GM12878 (cell line): ENCODE data around the gene RAPH1. TPM values are rescaled to one million over a fixed set of nuclear protein-coding genes. Genes with fewer than 3 reads are reported as not detected.

Source experiments
- EZH2 ChIP-seq: IDR thresholded peaks from 2 replicates; pipeline ENCODE4 v1.6.1; 2012; ENCODE audit warnings: low read depth, mild to moderate bottlenecking, control low read depth, inconsistent platforms, low read length, borderline replicate concordance; ENCODE audit not compliant: control insufficient read depth
- FOXM1 ChIP-seq: IDR thresholded peaks from 2 replicates; pipeline ENCODE4 v1.6.1; 2012; ENCODE audit warnings: low read depth, mild to moderate bottlenecking, inconsistent platforms, low read length, moderate library complexity
- MEF2B ChIP-seq: fragments of 450-650 bp; IDR thresholded peaks from 2 replicates; pipeline ENCODE4 v1.6.1; 2018; ENCODE audit warnings: mild to moderate bottlenecking, moderate library complexity; ENCODE audit not compliant: partially characterized antibody, poor library complexity, severe bottlenecking
- RCOR1 ChIP-seq: conservative IDR thresholded peaks from 2 replicates; pipeline ENCODE4 v1.6.1; 2012; ENCODE audit warnings: low read depth, low read length, improper control_type of control experiment
- RUNX3 ChIP-seq: IDR thresholded peaks from 2 replicates; pipeline ENCODE4 v1.6.1; 2012; ENCODE audit warnings: low read length, inconsistent platforms
- SIX5 ChIP-seq: IDR thresholded peaks from 2 replicates; pipeline ENCODE4 v1.6.1; 2011; ENCODE audit warnings: mild to moderate bottlenecking, low read depth, low read length, moderate library complexity; ENCODE audit not compliant: severe bottlenecking
- TAF1 ChIP-seq: IDR thresholded peaks from 2 replicates; pipeline ENCODE4 v1.6.1; 2011; ENCODE audit warnings: mild to moderate bottlenecking, low read depth, low read length, borderline replicate concordance
- TCF7 ChIP-seq: IDR thresholded peaks from 2 replicates; pipeline ENCODE4 v1.6.1; 2014; ENCODE audit warnings: antibody characterized with exemption, borderline replicate concordance
- polyA plus RNA-seq, 11 experiments: library from polyadenylated mRNA; depleted of rRNA in 4 of 11; unstranded in 6 of 11; stranded (reverse) in 5 of 11; fragments of >200 nt; fragmentation: Nextera tagmentation in 4 of 11; fragmentation: Illumina TruSeq in 1 of 11; extraction: Ambion mirVana in 4 of 11; extraction: Trizol in 1 of 11; gene quantifications; 1 replicate in 1 of 11; 2 replicates in 10 of 11; pipeline versions ENCODE4 v1.2.1 to v1.2.3, GENCODE V29; 2011 to 2016; ENCODE audit warnings: inconsistent platforms in 2 of 11, missing spikeins in 2 of 11, low read depth in 1 of 11
- total RNA-seq, 4 experiments: library from RNA; depleted of rRNA in 3 of 4; stranded (reverse); fragments of >200 nt in 3 of 4; fragmentation: Illumina TruSeq in 1 of 4; extraction: Trizol in 1 of 4; gene quantifications; 2 replicates each; pipeline versions ENCODE4 v1.2.1 to v1.2.3, GENCODE V29; 2013 to 2021
- TF ChIP-seq, protein P1 (sequence below): fragments of 450-650 bp; formaldehyde crosslinking; IDR thresholded peaks from 2 replicates; pipeline ENCODE4 v1.4.0; 2020; ENCODE audit warnings: mild to moderate bottlenecking, moderate library complexity

RAPH1 gene
- total and polyA plus RNA-seq, 10 of the 15 experiments (the other 5 are each of a cell fraction or from before 2014, with no cell fraction given): 0.09 to 0.90 (median 0.21) TPM; not detected in 7

DNA sequence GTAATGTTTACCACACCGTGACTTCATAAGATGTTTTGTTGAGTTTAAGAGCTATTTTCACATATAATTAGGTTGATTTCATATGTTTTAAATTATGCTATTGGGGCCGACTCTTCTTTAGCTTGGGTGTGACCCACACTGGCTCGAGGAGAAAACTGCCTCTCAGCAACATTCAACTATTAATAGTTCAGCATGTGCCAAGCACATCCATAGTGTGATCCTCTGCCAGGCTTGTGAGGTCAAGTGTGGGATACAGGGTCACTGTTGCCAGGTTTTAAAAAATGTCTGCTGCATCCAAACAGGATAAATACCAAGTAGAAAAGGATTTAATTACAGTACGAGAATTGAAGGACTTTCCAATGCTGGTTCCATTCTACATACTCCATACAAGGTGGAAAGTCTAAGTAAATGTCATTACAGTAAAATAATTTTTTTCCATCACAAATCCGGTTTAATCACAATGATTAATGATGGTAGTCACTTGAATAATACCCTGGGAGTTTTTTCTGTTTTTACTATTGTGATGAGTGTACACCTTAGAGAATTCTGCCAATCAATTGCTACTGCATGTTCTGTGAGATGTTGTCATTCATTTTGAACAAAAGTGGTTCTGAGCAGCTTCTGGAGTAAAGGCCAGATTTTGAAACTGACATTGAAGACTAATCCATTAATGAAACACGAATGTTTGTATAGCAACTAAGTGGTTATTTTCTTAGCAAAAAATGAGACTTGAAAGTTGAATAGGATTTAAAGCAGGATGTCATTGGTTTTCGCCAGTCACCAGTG is 122.4 kb downstream of the RAPH1 start (continued):
- TF ChIP-seq EZH2 (no peak), MEF2B (no peak), TCF7 (no peak), RCOR1 (no peak), RUNX3 (no peak), SIX5 (no peak), FOXM1 (no peak), TAF1 (no peak)
- TF ChIP-seq, protein P1, sequence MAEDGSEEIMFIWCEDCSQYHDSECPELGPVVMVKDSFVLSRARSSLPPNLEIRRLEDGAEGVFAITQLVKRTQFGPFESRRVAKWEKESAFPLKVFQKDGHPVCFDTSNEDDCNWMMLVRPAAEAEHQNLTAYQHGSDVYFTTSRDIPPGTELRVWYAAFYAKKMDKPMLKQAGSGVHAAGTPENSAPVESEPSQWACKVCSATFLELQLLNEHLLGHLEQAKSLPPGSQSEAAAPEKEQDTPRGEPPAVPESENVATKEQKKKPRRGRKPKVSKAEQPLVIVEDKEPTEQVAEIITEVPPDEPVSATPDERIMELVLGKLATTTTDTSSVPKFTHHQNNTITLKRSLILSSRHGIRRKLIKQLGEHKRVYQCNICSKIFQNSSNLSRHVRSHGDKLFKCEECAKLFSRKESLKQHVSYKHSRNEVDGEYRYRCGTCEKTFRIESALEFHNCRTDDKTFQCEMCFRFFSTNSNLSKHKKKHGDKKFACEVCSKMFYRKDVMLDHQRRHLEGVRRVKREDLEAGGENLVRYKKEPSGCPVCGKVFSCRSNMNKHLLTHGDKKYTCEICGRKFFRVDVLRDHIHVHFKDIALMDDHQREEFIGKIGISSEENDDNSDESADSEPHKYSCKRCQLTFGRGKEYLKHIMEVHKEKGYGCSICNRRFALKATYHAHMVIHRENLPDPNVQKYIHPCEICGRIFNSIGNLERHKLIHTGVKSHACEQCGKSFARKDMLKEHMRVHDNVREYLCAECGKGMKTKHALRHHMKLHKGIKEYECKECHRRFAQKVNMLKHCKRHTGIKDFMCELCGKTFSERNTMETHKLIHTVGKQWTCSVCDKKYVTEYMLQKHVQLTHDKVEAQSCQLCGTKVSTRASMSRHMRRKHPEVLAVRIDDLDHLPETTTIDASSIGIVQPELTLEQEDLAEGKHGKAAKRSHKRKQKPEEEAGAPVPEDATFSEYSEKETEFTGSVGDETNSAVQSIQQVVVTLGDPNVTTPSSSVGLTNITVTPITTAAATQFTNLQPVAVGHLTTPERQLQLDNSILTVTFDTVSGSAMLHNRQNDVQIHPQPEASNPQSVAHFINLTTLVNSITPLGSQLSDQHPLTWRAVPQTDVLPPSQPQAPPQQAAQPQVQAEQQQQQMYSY (CRISPR knock-in tag): no peak
